Measurements from ENCODE around the gene TMEM51. TPM values are rescaled to one million over a fixed set of nuclear protein-coding genes. Genes with fewer than 3 reads are reported as not detected.
A peak's percentile ranks its signal among the peaks of the same experiment; 100 is the strongest.

TMEM51 gene
- polyA plus RNA-seq, 1 experiment: 28.6 TPM

DNA sequence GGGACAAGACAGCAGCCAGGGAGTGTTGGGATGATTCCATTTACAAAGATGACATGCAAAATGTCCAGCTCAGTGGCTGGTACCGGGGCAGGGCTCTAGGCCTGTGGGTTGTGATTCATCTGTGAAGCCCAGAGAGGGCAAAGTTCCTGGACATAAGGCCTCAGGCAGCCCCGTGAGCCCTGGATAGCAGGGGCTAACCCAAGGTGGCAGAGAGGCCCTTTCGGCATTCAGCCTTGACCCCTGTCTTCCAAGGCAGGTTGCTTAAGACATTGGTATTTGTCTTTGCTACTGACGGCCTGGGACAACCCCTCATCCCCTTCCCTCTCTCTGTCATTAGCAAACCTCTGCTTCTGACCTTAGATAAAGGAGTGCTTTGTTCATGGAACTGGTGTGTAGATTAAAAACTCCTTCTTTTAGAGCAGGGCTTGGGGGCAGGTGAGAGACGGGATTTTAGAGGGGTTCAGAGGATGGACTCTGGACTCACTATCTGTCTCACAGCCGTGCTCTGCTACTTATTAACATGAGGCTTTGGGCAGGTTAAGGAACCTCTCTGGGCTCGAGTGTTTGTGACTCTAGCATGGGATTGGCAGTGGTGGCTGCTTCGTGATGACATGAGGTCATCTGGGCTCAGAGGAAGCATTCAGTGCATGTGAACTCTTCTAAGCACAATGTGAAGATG lies 36.3 kb downstream of the TMEM51 start:
- ChIA-PET CTCF (interaction anchor here (1.5 kb wide), 1 partner anchor 61 kb away, joined by 4 read pairs; no protein-coding TSS in a partner anchor), POLR2A (no interaction called here)
- TF ChIP-seq, protein P1, sequence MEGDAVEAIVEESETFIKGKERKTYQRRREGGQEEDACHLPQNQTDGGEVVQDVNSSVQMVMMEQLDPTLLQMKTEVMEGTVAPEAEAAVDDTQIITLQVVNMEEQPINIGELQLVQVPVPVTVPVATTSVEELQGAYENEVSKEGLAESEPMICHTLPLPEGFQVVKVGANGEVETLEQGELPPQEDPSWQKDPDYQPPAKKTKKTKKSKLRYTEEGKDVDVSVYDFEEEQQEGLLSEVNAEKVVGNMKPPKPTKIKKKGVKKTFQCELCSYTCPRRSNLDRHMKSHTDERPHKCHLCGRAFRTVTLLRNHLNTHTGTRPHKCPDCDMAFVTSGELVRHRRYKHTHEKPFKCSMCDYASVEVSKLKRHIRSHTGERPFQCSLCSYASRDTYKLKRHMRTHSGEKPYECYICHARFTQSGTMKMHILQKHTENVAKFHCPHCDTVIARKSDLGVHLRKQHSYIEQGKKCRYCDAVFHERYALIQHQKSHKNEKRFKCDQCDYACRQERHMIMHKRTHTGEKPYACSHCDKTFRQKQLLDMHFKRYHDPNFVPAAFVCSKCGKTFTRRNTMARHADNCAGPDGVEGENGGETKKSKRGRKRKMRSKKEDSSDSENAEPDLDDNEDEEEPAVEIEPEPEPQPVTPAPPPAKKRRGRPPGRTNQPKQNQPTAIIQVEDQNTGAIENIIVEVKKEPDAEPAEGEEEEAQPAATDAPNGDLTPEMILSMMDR (IDR thresholded peaks at IDR 0.05; ENCODE audit: low read depth, low read length): no peak
- no peak for DNase-seq (ENCODE audit: low read depth, low spot score)
- no peak overlapping the region for H3K4me3 ChIP-seq (ENCODE audit: low read depth, low read length)
- H3K27ac ChIP-seq (ENCODE audit: low read depth, low read length): no peak overlapping the region
- no peaks in the 10 kb centered on the region for H3K27me3 ChIP-seq (ENCODE audit: control insufficient read depth, insufficient read depth, low read length)
- H3K9me3 ChIP-seq (ENCODE audit: control insufficient read depth, insufficient read depth, low read length): no peaks in the 10 kb centered on the region

DNA sequence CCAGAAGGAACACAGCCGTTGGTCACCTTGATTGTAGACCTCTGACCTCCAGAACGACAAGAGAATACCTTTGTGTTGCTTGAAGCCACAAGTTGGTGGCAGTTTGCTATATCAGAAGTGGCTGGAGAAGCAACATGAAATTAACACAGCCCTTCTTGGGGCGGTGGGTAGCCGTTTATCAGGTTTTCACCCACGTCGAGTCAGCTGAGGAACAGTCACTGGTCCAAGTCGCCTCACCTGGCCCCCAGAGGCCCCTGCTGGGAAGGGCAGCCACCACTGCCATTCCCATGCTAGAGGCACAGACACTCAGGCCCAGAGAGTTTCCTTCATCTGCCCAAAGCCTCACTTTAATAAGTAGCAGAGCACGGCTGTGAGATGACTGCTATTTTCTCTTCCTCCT lies 37.7 kb downstream of the TMEM51 start:
- no peak overlapping the region for H3K4me3 ChIP-seq (ENCODE audit: low read depth, low read length)
- POLR2A ChIA-PET: no interaction called here
- H3K27ac ChIP-seq (ENCODE audit: low read depth, low read length): no peak overlapping the region
- TF ChIP-seq, protein P1 (IDR thresholded peaks at IDR 0.05; ENCODE audit: low read depth, low read length): no peak
- H3K27me3 ChIP-seq (ENCODE audit: control insufficient read depth, insufficient read depth, low read length): no peaks in the 10 kb centered on the region
- no peaks in the 10 kb centered on the region for H3K9me3 ChIP-seq (ENCODE audit: control insufficient read depth, insufficient read depth, low read length)
- DNase-seq (ENCODE audit: low read depth, low spot score): no peak
- CTCF ChIA-PET: no interaction called here

DNA sequence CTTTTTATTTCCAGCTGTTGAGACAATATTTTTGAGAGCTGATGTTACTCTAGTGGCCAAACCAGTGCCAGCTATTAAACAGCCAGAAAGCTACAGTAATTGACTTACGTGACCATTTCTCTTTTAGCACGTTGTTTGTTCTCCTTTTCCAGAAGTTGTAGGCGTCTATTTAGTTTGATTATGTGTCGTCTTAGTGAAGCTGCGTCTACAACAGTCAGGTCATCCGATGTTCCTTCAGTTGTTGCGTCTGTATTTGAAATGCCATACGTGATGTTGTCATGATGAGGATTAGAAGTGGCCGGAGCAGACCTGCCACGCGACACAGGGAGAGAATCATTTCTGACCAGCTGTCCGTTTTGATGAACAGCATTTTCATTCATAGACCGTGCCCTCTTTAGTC lies 38.2 kb downstream of the TMEM51 start:
- Histone ChIP-seq H3K9me3 (ENCODE audit: control insufficient read depth, insufficient read depth, low read length) (no peaks in the 10 kb centered on the region), H3K27ac (ENCODE audit: low read depth, low read length) (no peak overlapping the region), H3K4me3 (ENCODE audit: low read depth, low read length) (no peak overlapping the region), H3K27me3 (ENCODE audit: control insufficient read depth, insufficient read depth, low read length) (no peaks in the 10 kb centered on the region)
- TF ChIP-seq, protein P1 (IDR thresholded peaks at IDR 0.05; ENCODE audit: low read depth, low read length): no peak
- ChIA-PET POLR2A (no interaction called here), CTCF (no interaction called here)
- DNase-seq (ENCODE audit: low read depth, low spot score): no peak

DNA sequence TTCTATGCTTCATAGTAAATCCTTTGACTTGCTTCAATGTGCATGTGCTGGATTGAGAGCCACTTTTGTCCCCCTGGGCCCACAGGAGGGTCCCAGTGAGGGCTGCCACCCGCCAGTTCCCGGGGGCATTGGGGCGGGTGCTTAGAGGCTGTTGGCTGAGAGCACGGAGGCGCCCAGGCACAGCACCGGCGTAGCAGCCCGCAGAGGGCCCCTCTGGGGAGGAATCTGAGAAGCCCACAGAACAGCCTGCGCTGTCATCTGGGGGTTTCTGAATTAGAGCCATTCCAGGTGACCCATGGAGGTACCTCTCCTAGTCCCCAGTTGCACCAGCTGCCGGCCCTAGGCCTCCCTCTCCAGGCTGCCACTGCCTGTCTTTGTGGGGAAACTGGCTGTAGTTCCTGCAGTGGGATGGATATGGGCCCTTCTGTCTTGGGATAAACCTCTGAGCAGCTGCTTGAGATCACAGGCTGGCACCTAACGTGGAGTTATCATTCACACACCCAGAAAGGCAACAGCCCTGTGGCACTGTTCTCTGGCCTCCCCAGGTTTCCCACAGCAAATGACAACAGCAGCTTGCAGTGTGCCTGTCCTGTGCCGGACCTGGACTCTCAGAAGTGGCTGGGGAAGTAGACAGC lies 39.5 kb downstream of the TMEM51 start:
- ChIA-PET POLR2A (no interaction called here), CTCF (no interaction called here)
- no peak for DNase-seq (ENCODE audit: low read depth, low spot score)
- H3K27ac ChIP-seq (ENCODE audit: low read depth, low read length): peak overlapping the region; percentile 21
- no peaks in the 10 kb centered on the region for H3K9me3 ChIP-seq (ENCODE audit: control insufficient read depth, insufficient read depth, low read length)
- H3K27me3 ChIP-seq (ENCODE audit: control insufficient read depth, insufficient read depth, low read length): no peaks in the 10 kb centered on the region
- TF ChIP-seq, protein P1 (IDR thresholded peaks at IDR 0.05; ENCODE audit: low read depth, low read length): no peak
- no peak overlapping the region for H3K4me3 ChIP-seq (ENCODE audit: low read depth, low read length)

DNA sequence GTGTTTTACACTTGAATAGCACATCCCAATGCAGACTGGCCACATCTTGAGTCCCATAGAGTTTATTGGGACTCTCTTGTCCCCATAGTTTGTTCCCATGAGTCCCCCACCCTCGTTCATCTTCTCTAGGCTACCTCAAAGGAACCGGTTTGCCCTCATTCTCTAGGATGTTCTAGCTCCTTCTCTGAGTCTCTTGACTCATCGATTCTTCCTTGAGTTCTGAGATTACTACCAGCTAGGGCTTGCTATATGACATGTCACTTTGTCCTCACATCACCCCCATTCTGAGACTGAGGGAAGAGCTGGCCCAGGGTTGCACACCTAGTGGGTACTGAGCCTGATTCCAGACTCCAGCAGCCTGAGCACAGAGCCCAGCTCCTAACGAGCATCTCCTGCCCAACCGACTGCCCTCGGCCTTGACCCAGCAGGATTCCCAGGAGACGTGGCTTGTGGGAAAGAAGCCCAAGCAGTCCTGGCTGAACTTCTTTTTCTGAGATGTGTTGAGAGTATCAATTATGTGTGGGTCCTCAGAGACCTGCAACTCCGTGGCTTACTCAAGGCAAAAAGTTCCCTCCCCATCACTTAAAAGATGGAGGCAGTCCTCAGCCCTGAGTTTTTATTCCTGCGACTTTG lies 42.0 kb downstream of the TMEM51 start:
- TF ChIP-seq, protein P1 (IDR thresholded peaks at IDR 0.05; ENCODE audit: low read depth, low read length): no peak
- no peak overlapping the region for H3K27ac ChIP-seq (ENCODE audit: low read depth, low read length)
- CTCF ChIA-PET: no interaction called here

More for the DNA sequence above, 42.0 kb downstream of the TMEM51 start:
- Histone ChIP-seq H3K27me3 (ENCODE audit: control insufficient read depth, insufficient read depth, low read length) (no peaks in the 10 kb centered on the region), H3K4me3 (ENCODE audit: low read depth, low read length) (no peak overlapping the region), H3K9me3 (ENCODE audit: control insufficient read depth, insufficient read depth, low read length) (no peaks in the 10 kb centered on the region)
- no peak for DNase-seq (ENCODE audit: low read depth, low spot score)
- POLR2A ChIA-PET: no interaction called here

Data from AG04450 (cell line).